ENCODE data around the gene NRIP1.

DNA sequence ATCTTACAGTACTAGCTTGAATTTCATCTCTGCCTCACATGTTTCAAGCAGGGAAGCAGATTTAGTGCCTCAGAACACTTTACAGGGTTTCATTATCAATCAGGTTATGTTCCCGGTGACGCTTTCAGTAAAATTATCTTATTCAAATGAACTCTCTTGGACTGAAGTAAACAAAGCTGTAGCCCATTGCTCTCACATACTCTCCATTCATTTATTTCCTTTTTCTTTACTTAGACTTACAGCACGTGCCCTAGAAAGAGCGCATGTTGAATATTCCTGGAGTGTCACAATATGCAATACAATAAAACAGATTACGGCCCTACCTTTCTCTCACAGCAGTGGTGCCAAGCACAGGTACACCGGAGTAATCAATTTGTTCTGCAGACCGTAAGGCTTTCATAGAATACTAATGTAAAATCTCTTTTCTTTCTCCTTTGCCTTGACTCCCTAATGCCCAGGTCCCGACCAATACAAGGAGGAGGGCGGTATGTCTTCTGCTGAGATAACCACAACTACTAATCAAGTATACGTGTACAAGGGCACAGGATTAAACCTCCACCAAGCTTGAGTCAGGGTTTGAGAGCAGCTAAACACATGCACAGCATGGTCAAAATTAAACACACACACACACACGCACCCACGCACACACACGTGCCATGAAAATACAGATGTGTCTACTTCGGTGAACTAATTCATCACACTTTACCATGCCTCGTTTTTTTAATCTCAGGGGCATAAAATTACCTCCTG lies 62.8 kb downstream of the NRIP1 start:
- TF ChIP-seq, protein P1, sequence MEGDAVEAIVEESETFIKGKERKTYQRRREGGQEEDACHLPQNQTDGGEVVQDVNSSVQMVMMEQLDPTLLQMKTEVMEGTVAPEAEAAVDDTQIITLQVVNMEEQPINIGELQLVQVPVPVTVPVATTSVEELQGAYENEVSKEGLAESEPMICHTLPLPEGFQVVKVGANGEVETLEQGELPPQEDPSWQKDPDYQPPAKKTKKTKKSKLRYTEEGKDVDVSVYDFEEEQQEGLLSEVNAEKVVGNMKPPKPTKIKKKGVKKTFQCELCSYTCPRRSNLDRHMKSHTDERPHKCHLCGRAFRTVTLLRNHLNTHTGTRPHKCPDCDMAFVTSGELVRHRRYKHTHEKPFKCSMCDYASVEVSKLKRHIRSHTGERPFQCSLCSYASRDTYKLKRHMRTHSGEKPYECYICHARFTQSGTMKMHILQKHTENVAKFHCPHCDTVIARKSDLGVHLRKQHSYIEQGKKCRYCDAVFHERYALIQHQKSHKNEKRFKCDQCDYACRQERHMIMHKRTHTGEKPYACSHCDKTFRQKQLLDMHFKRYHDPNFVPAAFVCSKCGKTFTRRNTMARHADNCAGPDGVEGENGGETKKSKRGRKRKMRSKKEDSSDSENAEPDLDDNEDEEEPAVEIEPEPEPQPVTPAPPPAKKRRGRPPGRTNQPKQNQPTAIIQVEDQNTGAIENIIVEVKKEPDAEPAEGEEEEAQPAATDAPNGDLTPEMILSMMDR (IDR thresholded peaks at IDR 0.05; ENCODE audit: poor library complexity, severe bottlenecking): no peak
- no peak for TF ChIP-seq EP300 (conservative IDR thresholded peaks at IDR 0.05; ENCODE audit: poor library complexity, severe bottlenecking)
- TF ChIP-seq POLR2AphosphoS5 (IDR thresholded peaks at IDR 0.05): no peak
- TF ChIP-seq MXI1 (conservative IDR thresholded peaks at IDR 0.05; ENCODE audit: poor library complexity, severe bottlenecking): no peak
- TF ChIP-seq RAD21 (conservative IDR thresholded peaks at IDR 0.05): no peak
- no peak for TF ChIP-seq EZH2 (IDR thresholded peaks at IDR 0.05; ENCODE audit: borderline replicate concordance, insufficient read depth, low read length, poor library complexity, severe bottlenecking)
- TF ChIP-seq SMC3 (conservative IDR thresholded peaks at IDR 0.05; ENCODE audit: poor library complexity): no peak
- no peak for TF ChIP-seq TAF1 (IDR thresholded peaks at IDR 0.05; ENCODE audit: low read depth)
- TF ChIP-seq, protein P2, sequence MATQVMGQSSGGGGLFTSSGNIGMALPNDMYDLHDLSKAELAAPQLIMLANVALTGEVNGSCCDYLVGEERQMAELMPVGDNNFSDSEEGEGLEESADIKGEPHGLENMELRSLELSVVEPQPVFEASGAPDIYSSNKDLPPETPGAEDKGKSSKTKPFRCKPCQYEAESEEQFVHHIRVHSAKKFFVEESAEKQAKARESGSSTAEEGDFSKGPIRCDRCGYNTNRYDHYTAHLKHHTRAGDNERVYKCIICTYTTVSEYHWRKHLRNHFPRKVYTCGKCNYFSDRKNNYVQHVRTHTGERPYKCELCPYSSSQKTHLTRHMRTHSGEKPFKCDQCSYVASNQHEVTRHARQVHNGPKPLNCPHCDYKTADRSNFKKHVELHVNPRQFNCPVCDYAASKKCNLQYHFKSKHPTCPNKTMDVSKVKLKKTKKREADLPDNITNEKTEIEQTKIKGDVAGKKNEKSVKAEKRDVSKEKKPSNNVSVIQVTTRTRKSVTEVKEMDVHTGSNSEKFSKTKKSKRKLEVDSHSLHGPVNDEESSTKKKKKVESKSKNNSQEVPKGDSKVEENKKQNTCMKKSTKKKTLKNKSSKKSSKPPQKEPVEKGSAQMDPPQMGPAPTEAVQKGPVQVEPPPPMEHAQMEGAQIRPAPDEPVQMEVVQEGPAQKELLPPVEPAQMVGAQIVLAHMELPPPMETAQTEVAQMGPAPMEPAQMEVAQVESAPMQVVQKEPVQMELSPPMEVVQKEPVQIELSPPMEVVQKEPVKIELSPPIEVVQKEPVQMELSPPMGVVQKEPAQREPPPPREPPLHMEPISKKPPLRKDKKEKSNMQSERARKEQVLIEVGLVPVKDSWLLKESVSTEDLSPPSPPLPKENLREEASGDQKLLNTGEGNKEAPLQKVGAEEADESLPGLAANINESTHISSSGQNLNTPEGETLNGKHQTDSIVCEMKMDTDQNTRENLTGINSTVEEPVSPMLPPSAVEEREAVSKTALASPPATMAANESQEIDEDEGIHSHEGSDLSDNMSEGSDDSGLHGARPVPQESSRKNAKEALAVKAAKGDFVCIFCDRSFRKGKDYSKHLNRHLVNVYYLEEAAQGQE (IDR thresholded peaks at IDR 0.05; ENCODE audit: borderline replicate concordance): no peak

Measured in neural cell (in vitro differentiated cells).